H9 (cell line): ENCODE results near the gene YES1. TPM values are rescaled to one million over a fixed set of nuclear protein-coding genes. Genes with fewer than 3 reads are reported as not detected.

Experiments
- DNase-seq: peaks from one replicate; pipeline ENCODE4 v3.0.0-alpha.2; 2017
- H2AFZ ChIP-seq: one replicate; pipeline ENCODE4 v1.6.1; 2013; ENCODE audit warnings: mild to moderate bottlenecking, low read length, control low read depth, moderate library complexity
- H2AK5ac ChIP-seq: 2 replicates; pipeline ENCODE4 v1.6.1; 2013; ENCODE audit warnings: low read length, control low read depth, mixed read lengths; ENCODE audit not compliant: insufficient read length
- H2BK120ac ChIP-seq: one replicate; pipeline ENCODE4 v1.6.1; 2013; ENCODE audit warnings: low read depth, mild to moderate bottlenecking, low read length, control low read depth, inconsistent platforms; ENCODE audit not compliant: poor library complexity, severe bottlenecking
- H2BK12ac ChIP-seq: 2 replicates; pipeline ENCODE4 v1.6.1; 2013; ENCODE audit warnings: low read length, control low read depth, mixed read lengths, low read depth; ENCODE audit not compliant: insufficient read length
- H2BK15ac ChIP-seq: 2 replicates; pipeline ENCODE4 v1.6.1; 2013; ENCODE audit warnings: low read depth, low read length, control low read depth
- H2BK20ac ChIP-seq: one replicate; pipeline ENCODE4 v1.6.1; 2013; ENCODE audit warnings: low read depth, mild to moderate bottlenecking, low read length, control low read depth, inconsistent platforms; ENCODE audit not compliant: poor library complexity, severe bottlenecking
- H2BK5ac ChIP-seq: 2 replicates; pipeline ENCODE4 v1.6.1; 2013; ENCODE audit warnings: low read length, control low read depth, mixed read lengths; ENCODE audit not compliant: insufficient read length
- H3K14ac ChIP-seq: 2 replicates; pipeline ENCODE4 v1.6.1; 2013; ENCODE audit warnings: low read length, control low read depth; ENCODE audit not compliant: insufficient read depth
- H3K18ac ChIP-seq: 2 replicates; pipeline ENCODE4 v1.6.1; 2013; ENCODE audit warnings: low read depth, mild to moderate bottlenecking, mixed read lengths, low read length, control low read depth; ENCODE audit not compliant: insufficient read length
- H3K23ac ChIP-seq: 2 replicates; pipeline ENCODE4 v1.6.1; 2013; ENCODE audit warnings: low read length, control low read depth, mixed read lengths, low read depth; ENCODE audit not compliant: insufficient read length
- H3K23me2 ChIP-seq: 2 replicates; pipeline ENCODE4 v1.6.1; 2013; ENCODE audit warnings: low read depth, mild to moderate bottlenecking, mixed read lengths, low read length, control low read depth; ENCODE audit not compliant: insufficient read length, poor library complexity, severe bottlenecking
- H3K27ac ChIP-seq: 2 replicates; pipeline ENCODE4 v1.5.1; 2013; ENCODE audit warnings: low read length, control low read depth, mixed read lengths, low read depth; ENCODE audit not compliant: insufficient read length
- H3K27me3 ChIP-seq: 2 replicates; pipeline ENCODE4 v1.6.1; 2013; ENCODE audit warnings: low read length, control low read depth, inconsistent platforms; ENCODE audit not compliant: insufficient read depth
- H3K4ac ChIP-seq: 2 replicates; pipeline ENCODE4 v1.6.1; 2013; ENCODE audit warnings: low read depth, mild to moderate bottlenecking, control low read depth, inconsistent platforms, low read length, moderate library complexity
- H3K4me1 ChIP-seq: 2 replicates; pipeline ENCODE4 v1.6.1; 2013; ENCODE audit warnings: low read length, control low read depth, inconsistent platforms; ENCODE audit not compliant: insufficient read depth
- H3K4me2 ChIP-seq: 2 replicates; pipeline ENCODE4 v1.6.1; 2013; ENCODE audit warnings: low read length, control low read depth, mixed read lengths; ENCODE audit not compliant: insufficient read length, insufficient read depth
- H3K56ac ChIP-seq: 2 replicates; pipeline ENCODE4 v1.6.1; 2013; ENCODE audit warnings: low read depth, mild to moderate bottlenecking, mixed read lengths, low read length, control low read depth; ENCODE audit not compliant: insufficient read length
- H3K79me1 ChIP-seq: 2 replicates; pipeline ENCODE4 v1.6.1; 2013; ENCODE audit warnings: low read depth, mild to moderate bottlenecking, moderate library complexity, low read length, control low read depth, inconsistent platforms; ENCODE audit not compliant: insufficient read depth, poor library complexity, severe bottlenecking
- H3K79me2 ChIP-seq: 2 replicates; pipeline ENCODE4 v1.6.1; 2013; ENCODE audit warnings: low read length, control low read depth, inconsistent platforms; ENCODE audit not compliant: insufficient read depth
- H3K9ac ChIP-seq: 2 replicates; pipeline ENCODE4 v1.6.1; 2013; ENCODE audit warnings: low read length, control low read depth, mixed read lengths; ENCODE audit not compliant: insufficient read length; ENCODE audit errors: extremely low read depth
- H3K9me3 ChIP-seq: one replicate; pipeline ENCODE4 v1.6.1; 2013; ENCODE audit warnings: low read depth, low read length, inconsistent platforms; ENCODE audit not compliant: control insufficient read depth
- H3T11ph ChIP-seq: one replicate; pipeline ENCODE4 v1.6.1; 2013; ENCODE audit warnings: mild to moderate bottlenecking, low read length, control low read depth, inconsistent platforms
- H4K20me1 ChIP-seq: one replicate; pipeline ENCODE4 v1.6.1; 2013; ENCODE audit not compliant: control insufficient read depth, insufficient read length, insufficient read depth
- H4K5ac ChIP-seq: 2 replicates; pipeline ENCODE4 v1.6.1; 2013; ENCODE audit warnings: low read depth, mild to moderate bottlenecking, mixed read lengths, low read length, control low read depth; ENCODE audit not compliant: insufficient read length
- H4K8ac ChIP-seq: replicated peaks from 2 replicates; pipeline ENCODE4 v1.6.1; 2013; ENCODE audit warnings: low read length, control low read depth, mixed read lengths, low read depth; ENCODE audit not compliant: insufficient read length
- H4K91ac ChIP-seq: 2 replicates; pipeline ENCODE4 v1.6.1; 2013; ENCODE audit warnings: low read depth, mild to moderate bottlenecking, moderate library complexity, mixed read lengths, low read length, control low read depth; ENCODE audit not compliant: insufficient read length
- H3K27ac Mint-ChIP-seq, 3 experiments: 2 replicates in 2 of 3; 3 replicates in 1 of 3; pipeline ENCODE4 v1.8.0; 2020 to 2021; ENCODE audit warnings: mixed read lengths in 3 of 3, mild to moderate bottlenecking in 1 of 3, moderate library complexity in 1 of 3
- H3K27me3 Mint-ChIP-seq: 2 replicates; pipeline ENCODE4 v1.8.0; 2021; ENCODE audit warnings: low read depth, mild to moderate bottlenecking, moderate library complexity, mixed read lengths
- H3K36me3 Mint-ChIP-seq, 3 experiments: 2 replicates in 2 of 3; 3 replicates in 1 of 3; pipeline ENCODE4 v1.8.0; 2020 to 2021; ENCODE audit warnings: low read depth in 3 of 3, mixed read lengths in 3 of 3; ENCODE audit not compliant: insufficient read depth in 1 of 3
- H3K4me1 Mint-ChIP-seq, 2 experiments: 2 replicates each; pipeline ENCODE4 v1.8.0; 2020; ENCODE audit warnings: mixed read lengths in 2 of 2
- H3K4me3 Mint-ChIP-seq, 2 experiments: 2 replicates in 1 of 2; 3 replicates in 1 of 2; pipeline ENCODE4 v1.8.0; 2020 to 2021; ENCODE audit warnings: mild to moderate bottlenecking in 2 of 2, mixed read lengths in 2 of 2, moderate library complexity in 1 of 2
- H3K9me3 Mint-ChIP-seq, 2 experiments: 2 replicates in 1 of 2; 3 replicates in 1 of 2; pipeline ENCODE4 v1.8.0; 2020; ENCODE audit warnings: mild to moderate bottlenecking in 2 of 2, mixed read lengths in 2 of 2, moderate library complexity in 1 of 2
- WGBS: extraction: QIAGEN DNeasy Blood & Tissue Kit; methylation state at CpG from one replicate; pipeline ENCODE4 v1.1.7; 2013; ENCODE audit warnings: missing lambda C conversion rate, low lambda C conversion rate, mixed read lengths; ENCODE audit not compliant: insufficient read length; ENCODE audit errors: extremely low coverage; 5-methylcytosine and 5-hydroxymethylcytosine counted together
- total RNA-seq: library from RNA; stranded (reverse); gene quantifications from 2 replicates; pipeline ENCODE4 v1.2.1, GENCODE V29; 2021
- TF ChIP-seq, protein P1 (sequence below): fragments of 200-600 bp; sonication (generic); conservative IDR thresholded peaks from 3 replicates; pipeline ENCODE4 v1.8.0; 2021; ENCODE audit warnings: antibody characterized with exemption, mild to moderate bottlenecking

The YES1 gene
- total RNA-seq, 1 experiment from 2014 or later, result 86.9 TPM

- Mint-ChIP-seq H3K27me3 (no peaks in the 10 kb centered on the region), H3K4me1 (peaks cover 2 to 4% of the 10 kb centered on the region in 2 experiments), H3K4me3 (no peak overlapping the region), H3K36me3 (no peaks in the 10 kb centered on the region; a peak in 1 of 7 replicates), H3K27ac (no peak overlapping the region), H3K9me3 (no peaks in the 10 kb centered on the region; a peak in 1 of 5 replicates)
- Histone ChIP-seq H2AFZ (no peak overlapping the region), H3K4me2 (no peak overlapping the region), H3K9me3 (no peaks in the 10 kb centered on the region), H3K27me3 (no peaks in the 10 kb centered on the region), H3K79me2 (peaks cover 3% of the 10 kb centered on the region; the same call in 1 of the 2 replicates), H3K14ac (no peak overlapping the region), H2BK15ac (no peak overlapping the region), H3K56ac (no peak overlapping the region), H3K79me1 (no peaks in the 10 kb centered on the region), H4K8ac (no peak overlapping the region), H3K4me1 (no peaks in the 10 kb centered on the region; the same call in 1 of the 2 replicates), H2BK20ac (no peak overlapping the region), H3K18ac (no peak overlapping the region), H3K23me2 (no peaks in the 10 kb centered on the region), H3T11ph (no peak overlapping the region), H2BK120ac (no peak overlapping the region), H3K4ac (no peak overlapping the region), H2AK5ac (no peak overlapping the region), H3K9ac (no peak overlapping the region), H2BK12ac (no peak overlapping the region), H2BK5ac (no peak overlapping the region), H4K91ac (no peak overlapping the region), H4K5ac (no peak overlapping the region), H4K20me1 (no peaks in the 10 kb centered on the region), H3K27ac (no peak overlapping the region), H3K23ac (no peak overlapping the region)
- no peak for DNase-seq
- no CpG with 5 or more reads among the region's 1 CpG for WGBS
- TF ChIP-seq, protein P1, sequence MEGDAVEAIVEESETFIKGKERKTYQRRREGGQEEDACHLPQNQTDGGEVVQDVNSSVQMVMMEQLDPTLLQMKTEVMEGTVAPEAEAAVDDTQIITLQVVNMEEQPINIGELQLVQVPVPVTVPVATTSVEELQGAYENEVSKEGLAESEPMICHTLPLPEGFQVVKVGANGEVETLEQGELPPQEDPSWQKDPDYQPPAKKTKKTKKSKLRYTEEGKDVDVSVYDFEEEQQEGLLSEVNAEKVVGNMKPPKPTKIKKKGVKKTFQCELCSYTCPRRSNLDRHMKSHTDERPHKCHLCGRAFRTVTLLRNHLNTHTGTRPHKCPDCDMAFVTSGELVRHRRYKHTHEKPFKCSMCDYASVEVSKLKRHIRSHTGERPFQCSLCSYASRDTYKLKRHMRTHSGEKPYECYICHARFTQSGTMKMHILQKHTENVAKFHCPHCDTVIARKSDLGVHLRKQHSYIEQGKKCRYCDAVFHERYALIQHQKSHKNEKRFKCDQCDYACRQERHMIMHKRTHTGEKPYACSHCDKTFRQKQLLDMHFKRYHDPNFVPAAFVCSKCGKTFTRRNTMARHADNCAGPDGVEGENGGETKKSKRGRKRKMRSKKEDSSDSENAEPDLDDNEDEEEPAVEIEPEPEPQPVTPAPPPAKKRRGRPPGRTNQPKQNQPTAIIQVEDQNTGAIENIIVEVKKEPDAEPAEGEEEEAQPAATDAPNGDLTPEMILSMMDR, result no peak
Measured at GRCh38 chr18:766550-766860, 45.5 kb downstream of the YES1 start.
